Astrocyte of the spinal cord (primary cell): Measurements from ENCODE around the gene IL18RAP.

Experiments used
- DNase-seq: peaks from one replicate; pipeline ENCODE4 v3.0.0; 2011; ENCODE audit warnings: low read depth, low spot score
- H3K4me3 ChIP-seq: 2 replicates; pipeline ENCODE4 v1.5.1; 2011; ENCODE audit warnings: low read depth, mild to moderate bottlenecking, low read length, moderate library complexity
- in situ Hi-C: cut with HindIII; loops from 2 replicates; pipeline ENCODE4 v1.10.0; 2017; ENCODE audit warnings: low sequenced_read_pairs
- TF ChIP-seq, protein P1 (sequence below): IDR thresholded peaks from 2 replicates; pipeline ENCODE4 v1.5.1; 2012; ENCODE audit warnings: low read depth, mild to moderate bottlenecking, low read length, inconsistent platforms

IL18RAP gene

DNA sequence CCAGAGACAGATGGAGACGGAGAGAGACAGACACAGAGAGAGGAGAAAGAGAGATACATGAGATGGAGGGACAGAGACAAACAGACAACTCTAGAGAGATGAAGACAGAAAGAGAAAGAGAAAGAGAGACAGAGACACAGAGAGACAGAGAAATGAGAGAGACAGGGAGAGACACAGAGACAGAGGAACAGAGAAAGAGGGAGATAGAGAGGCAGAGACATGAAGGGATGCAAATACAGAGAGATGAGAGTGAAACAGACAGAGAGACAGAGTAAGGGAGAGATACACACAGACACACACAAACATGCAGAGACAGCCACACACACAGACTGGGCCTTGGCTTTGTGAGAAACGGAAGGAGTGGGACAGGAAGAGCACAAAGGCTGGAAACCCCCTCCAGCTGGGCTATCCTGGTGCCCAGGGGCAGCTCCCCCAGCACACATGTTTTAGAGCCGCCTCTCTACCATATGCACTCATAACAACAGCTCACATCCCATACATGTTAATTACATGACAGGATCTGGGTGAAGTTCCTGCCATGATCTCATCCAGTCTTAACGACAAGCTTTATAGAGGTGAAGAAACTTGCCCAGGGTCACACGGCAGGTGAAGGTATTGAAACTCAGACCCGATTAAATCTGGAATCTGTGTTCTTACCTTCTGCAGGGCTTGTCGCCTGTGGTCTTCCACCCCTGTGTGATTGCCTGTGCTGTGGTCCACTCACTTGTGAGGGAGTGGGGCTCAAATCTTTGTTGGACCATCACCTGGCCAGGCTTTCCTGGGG is 35.0 kb upstream of the IL18RAP start:
- in situ Hi-C loops = no loop called here
- H3K4me3 ChIP-seq = no peak overlapping the region
- DNase-seq = no peak
- TF ChIP-seq, protein P1, sequence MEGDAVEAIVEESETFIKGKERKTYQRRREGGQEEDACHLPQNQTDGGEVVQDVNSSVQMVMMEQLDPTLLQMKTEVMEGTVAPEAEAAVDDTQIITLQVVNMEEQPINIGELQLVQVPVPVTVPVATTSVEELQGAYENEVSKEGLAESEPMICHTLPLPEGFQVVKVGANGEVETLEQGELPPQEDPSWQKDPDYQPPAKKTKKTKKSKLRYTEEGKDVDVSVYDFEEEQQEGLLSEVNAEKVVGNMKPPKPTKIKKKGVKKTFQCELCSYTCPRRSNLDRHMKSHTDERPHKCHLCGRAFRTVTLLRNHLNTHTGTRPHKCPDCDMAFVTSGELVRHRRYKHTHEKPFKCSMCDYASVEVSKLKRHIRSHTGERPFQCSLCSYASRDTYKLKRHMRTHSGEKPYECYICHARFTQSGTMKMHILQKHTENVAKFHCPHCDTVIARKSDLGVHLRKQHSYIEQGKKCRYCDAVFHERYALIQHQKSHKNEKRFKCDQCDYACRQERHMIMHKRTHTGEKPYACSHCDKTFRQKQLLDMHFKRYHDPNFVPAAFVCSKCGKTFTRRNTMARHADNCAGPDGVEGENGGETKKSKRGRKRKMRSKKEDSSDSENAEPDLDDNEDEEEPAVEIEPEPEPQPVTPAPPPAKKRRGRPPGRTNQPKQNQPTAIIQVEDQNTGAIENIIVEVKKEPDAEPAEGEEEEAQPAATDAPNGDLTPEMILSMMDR = no peak

DNA sequence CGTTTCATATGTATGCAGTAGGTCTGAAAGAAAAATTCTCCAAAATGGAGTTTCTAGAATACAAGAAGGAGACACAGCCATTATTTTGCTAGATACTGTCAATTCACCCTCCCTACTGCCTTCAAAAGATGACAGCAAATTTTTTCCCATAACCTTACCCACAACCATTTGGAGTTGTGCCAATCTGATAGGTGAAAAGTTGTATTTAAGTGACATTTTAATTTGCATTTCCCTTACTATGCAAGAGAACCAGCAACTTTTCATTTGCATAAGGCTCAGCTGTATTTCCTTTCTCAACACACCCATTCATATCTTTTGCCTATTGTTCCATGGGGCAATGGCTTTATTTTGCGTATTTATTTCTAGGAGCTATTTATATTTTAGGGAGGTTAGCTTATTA is 31.4 kb upstream of the IL18RAP start:
- DNase-seq = no peak
- TF ChIP-seq, protein P1 = no peak
- no peak overlapping the region for H3K4me3 ChIP-seq
- in situ Hi-C loops = no loop called here

DNA sequence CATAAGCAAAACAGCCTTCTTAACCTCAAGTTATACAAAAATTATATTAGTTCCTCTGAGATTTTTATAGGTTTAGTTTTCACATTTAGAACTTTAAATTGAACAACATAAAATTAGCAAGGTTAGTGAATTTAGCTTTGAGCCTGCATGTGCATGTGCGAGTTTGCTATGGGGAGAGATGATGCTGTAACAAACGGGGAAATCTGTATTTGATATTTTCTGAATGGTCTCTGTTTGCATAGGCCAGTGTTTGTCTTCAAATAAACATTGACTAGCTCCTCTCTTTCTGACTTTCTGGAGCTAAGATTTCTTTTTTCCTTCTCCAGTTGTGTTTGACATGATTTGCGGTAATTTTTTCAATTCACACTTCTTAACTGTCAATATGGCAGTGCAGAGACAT is 30.9 kb upstream of the IL18RAP start:
- in situ Hi-C loops = no loop called here
- TF ChIP-seq, protein P1 = no peak
- H3K4me3 ChIP-seq = no peak overlapping the region
- no peak for DNase-seq

DNA sequence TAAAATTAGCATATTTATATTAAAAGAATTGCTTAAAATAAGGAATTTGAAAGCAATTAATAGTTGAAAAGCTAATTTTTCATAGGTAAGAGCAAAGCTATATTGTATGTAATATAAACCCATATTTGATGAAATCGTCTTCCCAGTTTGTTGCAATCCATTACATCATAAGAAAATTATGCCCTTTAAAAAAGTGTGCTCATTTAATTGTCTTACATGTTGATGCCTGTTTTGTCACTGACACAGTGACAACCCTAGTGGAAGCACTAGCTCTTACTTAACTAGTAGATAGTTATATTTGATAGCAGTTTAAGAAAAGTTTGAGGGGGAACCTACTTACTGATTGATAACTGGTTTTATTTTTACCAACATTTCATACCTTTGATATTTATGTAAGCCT is 30.0 kb upstream of the IL18RAP start:
- DNase-seq = no peak
- in situ Hi-C loops = no loop called here
- H3K4me3 ChIP-seq = no peak overlapping the region
- TF ChIP-seq, protein P1 = no peak

DNA sequence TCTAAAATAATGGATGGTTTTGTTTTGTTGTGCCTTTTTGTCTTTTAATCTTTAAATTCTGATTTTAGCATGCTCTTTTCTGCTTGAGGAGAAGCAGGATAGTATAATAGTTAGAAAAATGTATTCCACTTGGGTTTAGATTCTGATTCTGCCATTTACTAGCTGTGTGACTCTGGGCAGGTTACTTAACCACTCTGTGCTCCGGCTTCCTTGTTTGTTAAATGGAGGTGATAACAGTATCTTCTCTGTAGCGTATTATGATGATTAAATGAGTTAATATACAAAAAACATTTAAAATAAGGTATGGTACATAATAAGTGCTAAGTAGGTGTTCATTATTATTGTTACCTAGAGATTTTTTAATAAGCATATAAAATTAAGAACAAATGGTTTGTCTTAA is 26.9 kb upstream of the IL18RAP start:
- in situ Hi-C loops = no loop called here
- no peak for DNase-seq
- H3K4me3 ChIP-seq = no peak overlapping the region
- TF ChIP-seq, protein P1 = no peak

DNA sequence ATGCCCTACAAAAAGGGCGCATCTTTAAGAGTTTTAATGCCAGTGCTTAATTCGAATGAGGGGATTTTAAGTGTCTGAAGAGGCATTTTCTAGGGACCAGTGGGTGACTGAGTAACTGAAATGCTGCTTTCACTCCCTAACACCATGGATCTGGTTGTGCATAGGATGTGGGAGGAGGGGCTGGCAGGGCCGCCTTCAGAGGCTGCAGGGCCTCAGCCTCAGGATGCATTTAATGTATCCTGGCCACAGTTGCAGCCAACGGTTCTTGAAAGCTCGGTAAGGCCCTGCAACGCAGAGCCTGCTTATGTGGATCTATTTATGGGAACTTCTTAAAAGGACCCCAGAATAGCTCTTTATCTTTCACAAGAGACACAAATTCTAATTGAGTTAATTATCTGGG is 25.8 kb upstream of the IL18RAP start:
- H3K4me3 ChIP-seq = no peak overlapping the region
- in situ Hi-C loops = no loop called here
- TF ChIP-seq, protein P1 = no peak
- DNase-seq = no peak
